LHCN-M2 (cell line): ENCODE data around the gene TPK1. TPM values are rescaled to one million over a fixed set of nuclear protein-coding genes. Genes with fewer than 3 reads are reported as not detected.
"Not testable (repeated sequence)": the region's sequence is repeated elsewhere in the genome, so short reads cannot be mapped to it uniquely, and the experiment has no call there.

Experiments
- DNase-seq: peaks from one replicate; pipeline ENCODE4 v3.0.0-alpha.2; 2012; ENCODE audit warnings: low read depth
- total RNA-seq: library from RNA; depleted of rRNA; stranded (reverse); fragments of >200 nt; gene quantifications from 2 replicates; pipeline ENCODE4 v1.2.3, GENCODE V29; 2014

TPK1 gene
- total RNA-seq, 1 experiment from 2014 or later: 2.3 TPM

- DNase-seq: no peak
Measured at GRCh38 chr7:144477348-144477747, 358.5 kb downstream of the TPK1 start.

- no peak for DNase-seq
Measured at GRCh38 chr7:144474800-144475615, 360.8 kb downstream of the TPK1 start.

- no peak for DNase-seq
Measured at GRCh38 chr7:144474363-144474762, 361.5 kb downstream of the TPK1 start.

GRCh38 chr7:144473908-144474307 lies 361.9 kb downstream of the TPK1 start:
- no peak for DNase-seq

DNA sequence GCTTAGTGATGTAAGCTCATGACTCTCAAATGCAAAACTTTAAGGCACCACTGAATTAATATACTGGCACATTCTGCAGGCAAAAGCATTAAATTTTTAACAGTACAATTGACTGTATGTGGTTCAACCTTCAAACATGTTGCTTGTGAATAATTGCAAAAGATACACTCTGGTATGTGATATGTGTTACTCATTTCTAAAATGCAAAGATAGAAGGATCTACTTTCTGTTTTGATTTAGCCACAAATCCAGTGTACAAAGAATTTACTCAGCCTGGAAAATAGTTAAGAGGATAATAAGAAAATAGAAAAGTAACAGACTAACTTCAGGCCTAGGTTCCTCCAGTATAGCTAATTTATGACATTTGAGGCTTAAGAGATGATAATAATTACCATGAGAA lies 365.8 kb downstream of the TPK1 start:
- no peak for DNase-seq

DNA sequence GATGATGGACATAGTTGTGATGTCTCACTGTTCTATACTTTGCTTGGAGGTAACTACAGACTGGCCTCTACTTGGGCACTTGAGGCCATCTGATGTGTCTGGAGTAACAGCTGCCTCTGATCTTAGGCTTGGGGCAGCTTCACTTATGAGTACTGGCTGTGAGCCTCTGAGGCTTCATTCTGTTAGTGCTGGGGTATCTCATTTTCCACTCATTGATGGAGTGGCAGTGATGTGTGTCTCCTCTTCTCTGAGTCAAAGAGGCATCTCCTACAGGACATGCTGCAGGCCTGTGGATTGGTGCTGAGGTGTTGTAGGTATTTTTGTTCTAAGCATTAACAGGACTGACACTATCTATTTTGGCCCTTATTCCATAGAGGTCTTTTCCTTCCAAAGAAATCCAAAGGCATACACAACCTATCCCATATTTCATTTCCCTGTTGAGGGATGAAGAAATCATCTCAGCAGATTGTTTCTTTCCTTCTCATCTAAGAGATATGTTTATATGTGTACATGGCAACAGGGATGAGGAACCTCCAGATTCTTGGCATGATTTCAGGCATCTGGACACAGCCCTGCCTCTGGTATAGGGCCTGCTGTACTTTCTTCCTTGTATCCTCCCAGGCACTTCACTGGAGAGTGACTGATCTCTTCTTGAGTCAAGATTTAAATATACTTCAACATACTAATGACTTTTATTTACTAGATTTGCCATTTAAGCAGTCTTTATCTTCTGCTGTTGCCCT lies 366.7 kb downstream of the TPK1 start:
- DNase-seq: no peak

DNA sequence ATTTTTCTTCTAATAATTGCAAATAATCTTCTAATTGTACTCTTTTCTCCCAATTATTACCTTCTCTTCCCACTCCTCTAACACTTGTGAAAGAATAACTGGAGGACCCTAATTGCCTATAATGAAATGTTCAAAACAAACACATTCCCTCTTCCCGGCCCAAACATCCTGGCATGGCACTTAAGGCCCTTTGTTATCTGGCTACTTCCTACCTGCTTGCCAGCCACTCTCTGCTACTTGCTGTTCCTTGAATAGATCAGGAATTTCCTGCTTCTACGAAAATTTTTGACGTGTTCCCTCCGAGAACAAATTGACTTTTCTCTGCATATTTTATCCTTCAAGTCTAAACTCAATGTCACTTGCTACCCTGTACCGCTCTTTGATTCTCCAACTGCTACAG lies 376.2 kb downstream of the TPK1 start:
- no peak for DNase-seq

DNA sequence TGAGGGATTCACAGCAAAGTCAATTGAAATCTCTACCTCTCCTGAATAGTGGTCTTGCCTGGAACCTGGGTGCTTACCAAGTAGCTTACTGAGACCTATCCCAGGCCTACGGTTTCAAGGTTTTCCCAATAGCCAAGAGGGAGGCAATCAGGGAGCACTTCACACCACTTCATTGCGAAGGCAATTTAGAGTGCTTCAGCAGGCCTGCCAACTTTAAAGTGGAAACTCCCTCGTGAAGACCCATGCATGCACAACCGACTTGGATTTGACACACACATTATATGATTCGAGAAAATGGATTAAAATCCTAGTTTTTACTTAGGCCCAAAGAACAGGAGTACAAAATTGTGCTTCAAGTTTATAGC lies 380.8 kb downstream of the TPK1 start:
- no peak for DNase-seq

GRCh38 chr7:144454256-144455039 lies 381.4 kb downstream of the TPK1 start:
- DNase-seq: no peak

- no peak for DNase-seq
Measured at GRCh38 chr7:144452064-144452463, 383.8 kb downstream of the TPK1 start.

DNA sequence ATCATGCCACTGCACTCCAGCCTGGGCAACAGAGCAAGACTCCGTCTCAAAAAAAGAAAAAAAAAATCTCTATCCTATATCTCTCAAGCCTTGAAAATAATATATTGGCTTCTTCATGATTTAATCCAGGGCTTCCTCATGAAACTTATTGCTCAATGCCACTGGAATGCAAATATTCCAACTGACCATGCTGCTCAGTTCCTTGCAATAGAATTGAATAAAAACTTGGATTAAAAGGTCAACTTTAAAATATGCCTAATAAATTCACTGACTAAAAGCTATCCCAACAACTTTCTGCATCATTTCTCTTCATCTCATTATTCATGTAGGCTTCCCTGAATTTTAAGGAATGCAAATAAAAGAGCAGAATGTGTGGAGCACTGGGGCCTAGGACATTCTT lies 390.3 kb downstream of the TPK1 start:
- no peak for DNase-seq

DNA sequence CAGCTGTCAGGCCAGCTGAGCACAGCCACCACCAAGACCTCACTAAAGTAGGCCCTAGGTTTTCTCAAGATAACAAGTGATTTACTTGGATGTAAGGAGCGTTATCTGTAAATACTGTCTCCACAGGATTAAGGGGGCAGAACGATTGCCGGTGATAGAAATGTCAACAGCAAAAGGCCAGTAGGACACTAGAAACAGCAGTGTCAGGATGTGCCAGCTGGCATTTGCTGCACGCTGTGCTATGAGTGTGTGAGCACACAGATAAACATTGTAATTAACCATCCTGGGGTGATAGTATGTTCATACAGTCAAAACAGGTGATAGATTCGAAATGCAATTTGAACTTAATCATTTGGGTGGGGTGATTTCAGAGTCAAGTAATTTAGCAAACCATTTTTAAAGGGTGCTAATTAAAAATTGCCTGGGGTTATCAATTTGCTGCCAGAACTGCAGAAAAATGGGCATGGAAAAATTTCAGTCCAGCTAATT lies 396.1 kb downstream of the TPK1 start:
- no peak for DNase-seq

- no peak for DNase-seq
Measured at GRCh38 chr7:144438759-144439158, 397.1 kb downstream of the TPK1 start.

- peak; percentile 39 for DNase-seq
Measured at GRCh38 chr7:144437370-144438191, 398.3 kb downstream of the TPK1 start.

- no peak for DNase-seq
Measured at GRCh38 chr7:144436500-144436899, 399.4 kb downstream of the TPK1 start.

DNA sequence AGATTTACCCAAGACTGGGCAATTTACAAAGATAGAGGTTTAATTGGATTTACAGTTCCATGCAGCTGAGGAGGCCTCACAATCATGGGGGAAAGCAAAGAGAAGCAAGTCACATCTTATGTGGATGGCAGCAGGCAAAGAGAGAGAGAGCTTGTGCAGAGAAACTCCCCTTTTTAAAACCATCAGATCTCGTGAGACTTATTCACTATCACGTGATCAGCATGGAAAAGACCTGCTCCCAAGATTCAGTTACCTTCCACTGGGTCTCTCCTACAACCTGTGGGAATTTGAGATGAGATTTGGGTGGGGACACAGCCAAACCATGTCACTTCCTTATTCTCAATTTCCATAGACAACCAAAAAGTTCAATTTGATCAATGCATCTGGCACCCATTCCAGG lies 407.4 kb downstream of the TPK1 start:
- DNase-seq: no peak

DNA sequence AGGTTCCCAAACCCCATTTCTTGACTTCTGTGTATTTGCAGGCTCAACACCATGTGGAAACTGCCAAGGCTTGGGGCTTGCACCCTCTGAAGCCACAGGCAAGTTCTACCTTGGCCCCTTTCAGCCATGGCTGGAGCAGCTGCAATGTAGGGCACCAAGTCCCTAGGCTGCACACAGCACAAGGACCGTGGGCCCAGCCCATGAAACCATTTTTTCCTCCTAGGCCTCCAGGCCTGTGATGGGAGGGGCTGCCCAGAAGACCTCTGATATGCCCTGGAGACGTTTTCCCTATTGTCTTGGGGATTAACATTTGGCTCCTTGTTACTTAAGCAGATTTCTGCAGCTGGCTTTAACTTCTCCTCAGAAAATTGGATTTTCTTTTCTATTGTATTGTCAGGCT lies 408.3 kb downstream of the TPK1 start:
- DNase-seq: not testable (repeated sequence)

DNA sequence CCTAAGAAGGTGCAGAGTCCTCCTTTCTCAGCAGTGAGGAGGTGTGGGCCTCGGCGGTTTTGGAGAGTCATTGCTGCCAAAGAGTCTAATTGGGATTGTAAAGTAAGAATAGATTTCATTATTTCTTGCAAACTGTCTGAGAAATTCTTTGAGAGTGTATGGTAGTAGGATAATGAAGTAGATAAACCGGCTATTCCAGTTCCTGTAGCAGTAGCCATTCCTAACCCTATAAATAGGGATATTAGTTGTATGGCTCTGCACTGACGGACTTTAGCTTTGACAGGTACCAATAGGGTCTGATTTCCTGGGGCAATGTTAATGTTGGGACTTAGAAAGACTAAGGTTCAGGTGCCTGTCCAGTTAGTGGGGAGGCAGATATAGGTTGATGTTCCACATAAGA lies 416.9 kb downstream of the TPK1 start:
- DNase-seq: not testable (repeated sequence)

- no peak for DNase-seq
Measured at GRCh38 chr7:144416341-144416740, 419.5 kb downstream of the TPK1 start.

- DNase-seq: no peak
Measured at GRCh38 chr7:144415858-144416257, 420.0 kb downstream of the TPK1 start.

GRCh38 chr7:144414815-144415214 lies 421.0 kb downstream of the TPK1 start:
- no peak for DNase-seq
